SU-DHL-6 (cell line): ENCODE data around the gene MYT1.

ENCODE experiments used
- H2AFZ ChIP-seq: fragments of 200-600 bp; sonication (generic); 2 replicates; pipeline ENCODE4 v1.6.1; 2014; ENCODE audit warnings: low read depth, mild to moderate bottlenecking, moderate library complexity, mixed read lengths, antibody characterized with exemption, low read length; ENCODE audit not compliant: severe bottlenecking
- H3F3A ChIP-seq: fragments of 200-600 bp; shearing (Covaris generic); 2 replicates; pipeline ENCODE4 v1.6.0; 2016; ENCODE audit warnings: antibody characterized with exemption, mild to moderate bottlenecking; ENCODE audit not compliant: insufficient read depth
- H3K27ac ChIP-seq: fragments of 200-600 bp; sonication (generic); 2 replicates; pipeline ENCODE4 v1.5.1; 2016; ENCODE audit warnings: low read depth, mild to moderate bottlenecking, low read length, moderate library complexity, mixed read lengths
- H3K27me3 ChIP-seq: fragments of 200-600 bp; sonication (generic), shearing (Covaris generic); 2 replicates; pipeline ENCODE4 v1.6.0; 2014; ENCODE audit warnings: mild to moderate bottlenecking, low read length
- H3K36me3 ChIP-seq: fragments of 200-600 bp; sonication (generic); 2 replicates; pipeline ENCODE4 v1.6.1; 2014; ENCODE audit warnings: mild to moderate bottlenecking, low read length, mixed read lengths
- H3K4me2 ChIP-seq: fragments of 300-600, 200-600 bp; shearing (Covaris generic), sonication (generic); 2 replicates; pipeline ENCODE4 v1.6.0; 2014; ENCODE audit warnings: low read length, low read depth, mild to moderate bottlenecking; ENCODE audit not compliant: poor library complexity, severe bottlenecking
- H3K4me3 ChIP-seq: fragments of 200-600 bp; sonication (generic); 2 replicates; pipeline ENCODE4 v1.5.1; 2014; ENCODE audit warnings: antibody characterized with exemption, low read length, mild to moderate bottlenecking, mixed read lengths; ENCODE audit not compliant: insufficient read depth, poor library complexity, severe bottlenecking
- H3K79me2 ChIP-seq: fragments of 200-600 bp; sonication (generic); 2 replicates; pipeline ENCODE4 v1.6.1; 2014; ENCODE audit warnings: mild to moderate bottlenecking, low read length, moderate library complexity; ENCODE audit not compliant: insufficient read depth
- H3K9ac ChIP-seq: fragments of 200-600 bp; sonication (generic); 2 replicates; pipeline ENCODE4 v1.7.0; 2014; ENCODE audit warnings: mild to moderate bottlenecking, low read length
- H3K9me2 ChIP-seq: fragments of 200-600 bp; sonication (generic); replicated peaks from 2 replicates; pipeline ENCODE4 v1.6.1; 2014; ENCODE audit warnings: low read length; ENCODE audit not compliant: insufficient read depth
- H3K9me3 ChIP-seq: fragments of 200-600 bp; sonication (generic); 2 replicates; pipeline ENCODE4 v1.6.1; 2014; ENCODE audit warnings: low read length, mixed read lengths; ENCODE audit not compliant: insufficient read depth
- H4K20me1 ChIP-seq: fragments of 200-600 bp; sonication (generic); 2 replicates; pipeline ENCODE4 v1.6.1; 2014; ENCODE audit warnings: low read depth, mild to moderate bottlenecking, antibody characterized with exemption, low read length, moderate library complexity, mixed read lengths
- EZH2phosphoT487 ChIP-seq: fragments of 200-600 bp; sonication (generic), shearing (Covaris generic); conservative IDR thresholded peaks from 2 replicates; pipeline ENCODE4 v1.6.1; 2018; ENCODE audit warnings: mild to moderate bottlenecking, antibody characterized with exemption, low read length, moderate library complexity, mixed read lengths
- TF ChIP-seq, protein P1 (sequence below): fragments of 200-600 bp; sonication (generic); IDR thresholded peaks from one replicate; pipeline ENCODE4 v1.5.1; 2017; ENCODE audit warnings: antibody characterized with exemption, mild to moderate bottlenecking, low read length, moderate library complexity; ENCODE audit not compliant: insufficient read depth, poor library complexity, severe bottlenecking

Gene MYT1

DNA sequence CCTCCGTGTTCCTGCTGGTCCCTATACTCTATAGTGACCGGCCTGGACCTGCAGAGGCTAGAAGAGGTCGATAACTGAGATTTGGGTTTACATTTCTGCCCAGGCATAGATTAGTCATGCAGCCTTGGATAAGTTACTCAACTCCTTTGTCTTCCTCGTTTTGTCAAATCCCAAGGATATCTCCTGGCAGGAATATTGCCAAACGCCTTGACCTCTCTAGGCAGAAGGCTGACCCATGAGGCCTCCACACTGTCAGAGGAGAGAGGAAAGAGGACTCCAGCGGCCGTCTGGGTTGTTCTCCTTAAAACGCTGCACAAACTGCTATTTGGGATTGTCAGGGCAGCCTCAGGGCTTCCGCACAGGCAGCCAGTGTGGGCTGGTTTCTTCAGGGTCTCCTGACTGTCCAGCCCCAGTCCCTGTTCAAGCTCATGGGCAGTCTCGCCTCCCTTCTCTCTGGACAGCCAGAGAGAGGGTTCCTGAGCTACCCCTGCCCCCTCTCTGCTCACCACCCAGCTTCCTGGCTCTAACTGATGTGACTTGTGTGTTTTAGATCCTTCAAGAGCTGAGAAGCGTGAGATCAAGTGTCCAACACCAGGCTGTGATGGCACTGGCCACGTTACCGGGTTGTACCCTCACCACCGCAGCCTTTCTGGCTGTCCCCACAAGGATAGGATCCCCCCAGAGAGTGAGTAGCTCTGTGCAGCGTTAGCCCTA is 46.6 kb downstream of the MYT1 start:
- no peak overlapping the region for H3K27ac ChIP-seq
- no peak overlapping the region for H3K4me2 ChIP-seq
- H3K79me2 ChIP-seq, result no peaks in the 10 kb centered on the region
- H3F3A ChIP-seq, result no peaks in the 10 kb centered on the region
- no peak overlapping the region for H3K4me3 ChIP-seq
- no peak overlapping the region for H3K9ac ChIP-seq
- TF ChIP-seq, protein P1, sequence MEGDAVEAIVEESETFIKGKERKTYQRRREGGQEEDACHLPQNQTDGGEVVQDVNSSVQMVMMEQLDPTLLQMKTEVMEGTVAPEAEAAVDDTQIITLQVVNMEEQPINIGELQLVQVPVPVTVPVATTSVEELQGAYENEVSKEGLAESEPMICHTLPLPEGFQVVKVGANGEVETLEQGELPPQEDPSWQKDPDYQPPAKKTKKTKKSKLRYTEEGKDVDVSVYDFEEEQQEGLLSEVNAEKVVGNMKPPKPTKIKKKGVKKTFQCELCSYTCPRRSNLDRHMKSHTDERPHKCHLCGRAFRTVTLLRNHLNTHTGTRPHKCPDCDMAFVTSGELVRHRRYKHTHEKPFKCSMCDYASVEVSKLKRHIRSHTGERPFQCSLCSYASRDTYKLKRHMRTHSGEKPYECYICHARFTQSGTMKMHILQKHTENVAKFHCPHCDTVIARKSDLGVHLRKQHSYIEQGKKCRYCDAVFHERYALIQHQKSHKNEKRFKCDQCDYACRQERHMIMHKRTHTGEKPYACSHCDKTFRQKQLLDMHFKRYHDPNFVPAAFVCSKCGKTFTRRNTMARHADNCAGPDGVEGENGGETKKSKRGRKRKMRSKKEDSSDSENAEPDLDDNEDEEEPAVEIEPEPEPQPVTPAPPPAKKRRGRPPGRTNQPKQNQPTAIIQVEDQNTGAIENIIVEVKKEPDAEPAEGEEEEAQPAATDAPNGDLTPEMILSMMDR, result no peak
- no peak for TF ChIP-seq EZH2phosphoT487
- H3K9me2 ChIP-seq, result no peaks in the 10 kb centered on the region
- no peaks in the 10 kb centered on the region for H3K36me3 ChIP-seq
- no peaks in the 10 kb centered on the region for H3K9me3 ChIP-seq
- H2AFZ ChIP-seq, result no peak overlapping the region
- H3K27me3 ChIP-seq, result no peaks in the 10 kb centered on the region
- no peaks in the 10 kb centered on the region for H4K20me1 ChIP-seq

DNA sequence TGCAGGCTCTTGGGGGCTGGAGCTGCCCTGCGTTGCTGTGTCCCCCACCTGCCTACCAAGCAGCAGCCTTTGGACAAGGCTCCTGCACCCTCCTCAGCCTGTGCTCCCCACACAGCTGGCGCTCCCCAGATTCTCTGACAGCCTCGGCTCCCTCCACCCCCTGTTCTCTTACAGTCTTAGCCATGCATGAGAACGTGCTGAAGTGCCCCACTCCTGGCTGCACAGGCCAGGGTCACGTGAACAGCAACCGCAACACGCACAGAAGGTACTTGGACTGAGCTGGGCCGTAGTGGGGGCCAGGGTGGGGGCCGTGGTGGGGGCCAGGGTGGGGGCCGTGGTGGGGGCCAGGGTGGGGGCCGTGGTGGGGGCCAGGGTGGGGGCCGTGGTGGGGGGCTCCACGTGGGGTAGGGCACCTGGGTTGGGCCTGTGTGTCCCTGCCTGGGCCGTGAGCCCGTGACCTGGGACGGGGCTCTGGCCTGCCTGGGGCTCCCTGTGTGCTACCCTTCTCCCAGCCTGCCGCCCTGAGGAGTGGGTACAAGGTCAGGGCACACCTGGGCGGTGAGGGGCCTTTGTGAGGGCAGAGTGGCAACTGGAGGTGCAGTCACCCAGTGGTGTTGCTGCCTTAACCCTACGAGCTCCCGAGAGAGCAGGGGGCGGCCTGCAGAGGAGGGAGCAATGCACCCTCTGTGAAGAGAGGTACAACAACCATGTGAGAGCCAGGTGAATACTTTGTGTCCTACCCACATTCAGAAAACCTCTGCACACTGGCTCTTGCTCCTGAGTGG is 47.8 kb downstream of the MYT1 start:
- H3F3A ChIP-seq, result no peaks in the 10 kb centered on the region
- H3K79me2 ChIP-seq, result no peaks in the 10 kb centered on the region
- no peaks in the 10 kb centered on the region for H3K9me2 ChIP-seq
- H2AFZ ChIP-seq, result no peak overlapping the region
- no peaks in the 10 kb centered on the region for H3K36me3 ChIP-seq
- no peak for TF ChIP-seq EZH2phosphoT487
- TF ChIP-seq, protein P1, result no peak
- H3K9me3 ChIP-seq, result no peaks in the 10 kb centered on the region
- no peak overlapping the region for H3K27ac ChIP-seq
- H3K27me3 ChIP-seq, result no peaks in the 10 kb centered on the region
- no peak overlapping the region for H3K4me2 ChIP-seq
- H4K20me1 ChIP-seq, result no peaks in the 10 kb centered on the region
- H3K9ac ChIP-seq, result no peak overlapping the region
- H3K4me3 ChIP-seq, result no peak overlapping the region

DNA sequence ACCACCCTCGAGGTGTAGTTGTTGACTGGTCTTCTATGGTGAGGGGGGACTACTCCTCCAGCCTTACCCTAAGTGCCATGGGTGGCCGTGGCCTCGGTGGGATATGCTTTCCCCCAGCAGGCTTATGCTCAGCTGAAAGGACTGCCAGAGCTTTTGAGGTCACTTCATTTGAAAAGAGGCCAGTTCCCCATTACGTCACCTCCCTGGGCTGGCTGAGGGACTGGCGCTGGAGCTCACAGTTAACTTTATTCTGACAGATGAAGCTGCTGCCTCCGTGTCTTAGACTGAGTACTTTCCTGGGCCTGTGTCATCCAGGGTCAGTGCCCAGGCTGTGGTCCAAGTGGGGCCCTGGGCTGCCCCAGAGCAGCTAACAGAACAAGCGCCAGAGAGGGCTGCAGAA is 48.5 kb downstream of the MYT1 start:
- no peak for TF ChIP-seq EZH2phosphoT487
- TF ChIP-seq, protein P1, result no peak
- no peaks in the 10 kb centered on the region for H3K36me3 ChIP-seq
- no peak overlapping the region for H3K4me3 ChIP-seq
- no peak overlapping the region for H3K27ac ChIP-seq
- H4K20me1 ChIP-seq, result no peaks in the 10 kb centered on the region
- no peak overlapping the region for H3K4me2 ChIP-seq
- H3K9ac ChIP-seq, result no peak overlapping the region
- H3K9me2 ChIP-seq, result no peaks in the 10 kb centered on the region
- no peak overlapping the region for H2AFZ ChIP-seq
- H3F3A ChIP-seq, result no peaks in the 10 kb centered on the region
- H3K9me3 ChIP-seq, result no peaks in the 10 kb centered on the region
- H3K79me2 ChIP-seq, result no peaks in the 10 kb centered on the region
- H3K27me3 ChIP-seq, result no peaks in the 10 kb centered on the region
